ENCODE data around the gene TMEM220. TPM values are rescaled to one million over a fixed set of nuclear protein-coding genes. Genes with fewer than 3 reads are reported as not detected.

TMEM220 gene
- total RNA-seq, 1 experiment from 2014 or later = not detected

DNA sequence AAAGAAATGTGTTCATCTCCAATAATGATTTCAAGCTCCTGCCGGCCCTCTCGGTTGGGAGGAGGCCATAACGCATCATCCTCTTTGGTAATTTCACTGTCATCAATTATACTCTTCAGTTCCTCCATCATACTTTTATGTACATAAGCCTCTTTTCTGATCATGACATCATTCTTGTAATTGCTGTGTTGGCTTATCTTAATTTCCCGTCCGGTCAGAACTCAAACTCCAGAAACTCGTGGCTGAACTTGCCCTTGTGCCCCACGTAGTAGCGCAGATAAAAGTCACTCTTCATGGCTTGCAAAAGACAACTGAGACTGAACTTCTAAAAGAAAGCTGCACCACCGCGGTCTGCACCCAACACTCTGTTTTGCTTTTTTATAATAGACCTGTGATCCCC, 13.6 kb downstream of the TMEM220 start:
- Histone ChIP-seq H3K4me3 (replicated peaks in 1 of 2; ENCODE audit: low read depth in 1 of 2, low read length in 2 of 2) (no peak overlapping the region), H3K4me2 (ENCODE audit: low read length) (no peak overlapping the region), H3K27ac (ENCODE audit: low read depth, low read length) (no peak overlapping the region), H3K79me2 (ENCODE audit: insufficient read depth, low read length) (no peaks in the 10 kb centered on the region), H4K20me1 (ENCODE audit: insufficient read depth) (no peaks in the 10 kb centered on the region), H3K9me2 (ENCODE audit: insufficient read depth) (no peaks in the 10 kb centered on the region), H3K36me3 (ENCODE audit: control insufficient read depth in 1 of 2, insufficient read depth in 2 of 2, low read length in 2 of 2) (peaks cover 10 to 15% of the 10 kb centered on the region in 2 experiments; a peak in 3 of 4 replicates), H3K9ac (ENCODE audit: low read length) (no peak overlapping the region), H3K27me3 (ENCODE audit: insufficient read depth, low read length) (no peaks in the 10 kb centered on the region), H3K9me3 (ENCODE audit: control insufficient read depth in 1 of 2, insufficient read depth in 1 of 2, low read depth in 1 of 2, low read length in 2 of 2) (no peaks in the 10 kb centered on the region), H3K4me1 (ENCODE audit: control insufficient read depth in 1 of 2, insufficient read depth in 2 of 2, low read length in 2 of 2) (no peaks in the 10 kb centered on the region), H2AFZ (ENCODE audit: low read depth, low read length, poor library complexity, severe bottlenecking) (no peak overlapping the region)
- DNase-seq (ENCODE audit: low read depth, low spot score) (no peak), ATAC-seq (no peak)
- ChIA-PET POLR2A (no interaction called here), CTCF (interaction anchor here (0.7 kb wide), 1 partner anchor 21 kb away, joined by 3 read pairs; no protein-coding TSS in a partner anchor), RAD21 (ENCODE audit: low non-redundant PET in 1 of 2, low total read pairs in 2 of 2, uncharacterized antibody in 2 of 2, unreplicated experiment in 2 of 2) (no interaction called here)
- TF ChIP-seq POLR2AphosphoS5 (IDR thresholded peaks at IDR 0.05; ENCODE audit: low read depth, low read length) (no peak), MAX (IDR thresholded peaks at IDR 0.05) (no peak), EGR1 (IDR thresholded peaks at IDR 0.05; ENCODE audit: low read depth) (no peak), YY1 (IDR thresholded peaks at IDR 0.05; ENCODE audit: extremely low read depth, insufficient replicate concordance, low read depth, low read length) (no peak), JUND (IDR thresholded peaks at IDR 0.05) (no peak), REST (IDR thresholded peaks at IDR 0.05; ENCODE audit: low read depth) (no peak), RAD21 (IDR thresholded peaks at IDR 0.05; ENCODE audit: low read depth) (no peak), SRF (IDR thresholded peaks at IDR 0.05; ENCODE audit: low read depth) (no peak), EZH2phosphoT487 (IDR thresholded peaks at IDR 0.05; ENCODE audit: borderline replicate concordance) (no peak), SP1 (IDR thresholded peaks at IDR 0.05; ENCODE audit: low read depth) (no peak), EZH2 (IDR thresholded peaks at IDR 0.05) (no peak), FOSL1 (IDR thresholded peaks at IDR 0.05; ENCODE audit: low read depth) (no peak), ZNF274 (IDR thresholded peaks at IDR 0.05; ENCODE audit: low read depth, low read length) (no peak), ATF3 (IDR thresholded peaks at IDR 0.05) (no peak), TCF7L2 (IDR thresholded peaks at IDR 0.05; ENCODE audit: borderline replicate concordance, extremely low read depth, insufficient read depth, insufficient read length) (no peak), CBX3 (IDR thresholded peaks at IDR 0.05; ENCODE audit: low read depth) (no peak)
- TF ChIP-seq, protein P1, sequence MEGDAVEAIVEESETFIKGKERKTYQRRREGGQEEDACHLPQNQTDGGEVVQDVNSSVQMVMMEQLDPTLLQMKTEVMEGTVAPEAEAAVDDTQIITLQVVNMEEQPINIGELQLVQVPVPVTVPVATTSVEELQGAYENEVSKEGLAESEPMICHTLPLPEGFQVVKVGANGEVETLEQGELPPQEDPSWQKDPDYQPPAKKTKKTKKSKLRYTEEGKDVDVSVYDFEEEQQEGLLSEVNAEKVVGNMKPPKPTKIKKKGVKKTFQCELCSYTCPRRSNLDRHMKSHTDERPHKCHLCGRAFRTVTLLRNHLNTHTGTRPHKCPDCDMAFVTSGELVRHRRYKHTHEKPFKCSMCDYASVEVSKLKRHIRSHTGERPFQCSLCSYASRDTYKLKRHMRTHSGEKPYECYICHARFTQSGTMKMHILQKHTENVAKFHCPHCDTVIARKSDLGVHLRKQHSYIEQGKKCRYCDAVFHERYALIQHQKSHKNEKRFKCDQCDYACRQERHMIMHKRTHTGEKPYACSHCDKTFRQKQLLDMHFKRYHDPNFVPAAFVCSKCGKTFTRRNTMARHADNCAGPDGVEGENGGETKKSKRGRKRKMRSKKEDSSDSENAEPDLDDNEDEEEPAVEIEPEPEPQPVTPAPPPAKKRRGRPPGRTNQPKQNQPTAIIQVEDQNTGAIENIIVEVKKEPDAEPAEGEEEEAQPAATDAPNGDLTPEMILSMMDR (IDR thresholded peaks at IDR 0.05 in 2 of 3, conservative IDR thresholded peaks at IDR 0.05 in 1 of 3; ENCODE audit: borderline replicate concordance in 1 of 3, insufficient read depth in 1 of 3, low read depth in 2 of 3, low read length in 2 of 3) = no peak
- intact Hi-C loops (cut with micrococcal nuclease) = no loop called here
- no TSS peak for BruUV-seq (replicated peaks)
